GM21786 (cell line): ENCODE results near the gene HOXA3.

Experiments
- ATAC-seq: cut with Tn5 transposase; IDR thresholded peaks from one replicate; pipeline ENCODE4 v1.9.1; 2021; ENCODE audit not compliant: unreplicated experiment

The HOXA3 gene

GRCh38 chr7:27095050-27095896, 57.1 kb downstream of the HOXA3 start:
- ATAC-seq = no peak

GRCh38 chr7:27094304-27095049, 57.9 kb downstream of the HOXA3 start:
- no peak for ATAC-seq

- ATAC-seq = no peak
Observed at GRCh38 chr7:27093184-27093895, 59.0 kb downstream of the HOXA3 start.

- no peak for ATAC-seq
Observed at GRCh38 chr7:27092819-27093110, 59.6 kb downstream of the HOXA3 start.

DNA sequence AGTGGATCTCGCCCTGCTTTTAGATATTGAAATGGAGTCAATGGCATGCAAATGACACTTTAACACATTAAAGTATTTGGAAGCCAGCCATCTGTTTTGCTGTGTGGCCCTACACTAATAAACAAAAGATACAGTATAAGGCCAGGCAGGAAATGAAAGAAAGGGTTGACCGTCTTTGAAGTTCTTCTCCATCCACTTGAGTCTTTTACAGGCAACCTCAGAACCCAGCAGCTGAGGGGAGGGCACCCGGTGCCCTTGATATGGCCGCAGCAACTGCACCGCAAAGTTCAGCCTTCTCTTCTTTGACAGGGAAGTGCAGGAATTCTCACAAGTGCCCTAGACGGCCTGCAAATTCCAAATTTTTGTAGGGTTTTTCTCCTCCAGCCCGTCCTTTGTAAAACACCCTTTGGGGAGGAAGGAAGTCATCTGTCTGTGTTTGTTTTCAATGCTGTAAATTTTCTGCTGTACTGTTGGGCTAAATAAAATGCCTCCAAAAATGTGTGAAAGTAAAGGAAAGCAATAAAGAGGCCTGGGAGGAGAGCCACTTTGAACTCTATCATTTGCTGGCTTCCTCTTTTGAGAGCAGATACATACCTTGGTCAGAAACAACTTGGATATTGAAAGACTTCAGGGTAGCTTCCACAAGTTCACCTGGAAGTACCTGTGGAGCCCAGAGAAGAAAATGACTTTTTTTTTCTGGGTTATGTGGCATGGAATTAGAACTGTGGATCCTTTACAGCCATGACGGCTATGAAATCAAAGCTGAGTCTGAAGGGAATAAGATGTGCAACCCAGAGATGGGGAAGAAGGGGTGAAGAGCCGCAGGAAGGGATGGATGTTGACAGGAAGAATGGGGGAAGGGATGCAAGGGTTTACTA, 60.2 kb downstream of the HOXA3 start:
- ATAC-seq = no peak

DNA sequence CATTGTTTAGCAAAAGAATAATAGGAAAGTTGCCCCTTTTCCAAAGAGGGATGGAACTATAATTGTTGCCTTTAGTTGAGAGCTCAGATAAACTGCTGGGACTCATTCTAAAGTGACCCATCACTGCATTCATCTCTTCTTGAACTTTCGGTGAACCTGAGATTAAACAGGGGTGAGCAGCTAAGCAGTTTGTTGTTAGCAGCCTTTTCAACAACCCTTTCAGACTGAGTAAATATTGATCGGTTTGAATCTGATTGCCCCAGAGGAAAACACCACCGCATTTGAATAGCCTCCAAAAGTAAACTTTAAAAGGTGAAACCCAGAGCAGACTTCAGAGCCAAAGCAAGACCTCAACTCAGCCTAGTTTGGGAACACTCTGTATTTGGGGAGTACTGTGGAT, 61.3 kb downstream of the HOXA3 start:
- no peak for ATAC-seq

DNA sequence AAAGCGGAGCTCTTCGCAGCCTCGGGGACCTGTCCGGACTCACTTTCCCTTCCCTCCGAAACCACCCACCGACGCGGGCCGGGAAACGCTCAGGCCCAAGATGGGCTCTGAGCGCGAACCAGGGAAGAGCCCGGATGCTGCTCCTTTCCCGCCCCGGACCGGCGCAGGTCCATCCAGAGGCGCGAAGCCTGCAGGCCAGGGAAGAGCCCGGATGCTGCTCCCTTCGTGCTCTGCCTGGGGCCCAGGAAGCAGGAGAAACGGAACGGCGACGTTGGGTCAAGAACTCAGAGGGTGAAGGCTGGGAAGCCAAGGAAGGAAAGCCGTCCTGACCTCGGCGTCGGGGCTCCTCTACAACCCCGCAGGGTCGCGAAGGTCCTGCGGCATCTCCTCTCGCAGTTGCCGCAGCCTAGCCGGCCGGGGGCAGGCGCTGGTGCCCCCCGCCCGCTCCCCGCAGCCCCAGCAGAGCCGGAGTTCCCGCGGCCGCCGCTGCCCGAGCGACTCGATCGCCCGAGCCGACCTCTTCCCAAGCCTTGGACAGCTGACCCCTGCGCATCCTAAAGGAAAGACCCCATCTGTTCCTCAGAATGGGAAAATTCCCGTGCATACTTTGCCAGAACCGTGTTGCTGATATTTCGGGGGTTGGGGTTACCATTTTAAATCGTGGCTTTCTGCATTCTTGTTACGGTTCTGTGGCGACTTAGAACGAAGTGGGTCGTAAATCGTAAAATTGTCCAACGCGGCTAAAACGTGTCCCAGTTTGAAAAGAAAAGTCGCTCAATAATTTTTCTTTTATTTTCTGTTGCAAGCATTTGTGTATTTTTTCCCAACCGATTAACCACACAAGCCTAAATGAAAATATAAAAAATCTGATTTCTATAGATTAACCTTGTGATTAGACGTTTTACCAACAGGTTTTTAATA, 64.1 kb downstream of the HOXA3 start:
- ATAC-seq = no peak

DNA sequence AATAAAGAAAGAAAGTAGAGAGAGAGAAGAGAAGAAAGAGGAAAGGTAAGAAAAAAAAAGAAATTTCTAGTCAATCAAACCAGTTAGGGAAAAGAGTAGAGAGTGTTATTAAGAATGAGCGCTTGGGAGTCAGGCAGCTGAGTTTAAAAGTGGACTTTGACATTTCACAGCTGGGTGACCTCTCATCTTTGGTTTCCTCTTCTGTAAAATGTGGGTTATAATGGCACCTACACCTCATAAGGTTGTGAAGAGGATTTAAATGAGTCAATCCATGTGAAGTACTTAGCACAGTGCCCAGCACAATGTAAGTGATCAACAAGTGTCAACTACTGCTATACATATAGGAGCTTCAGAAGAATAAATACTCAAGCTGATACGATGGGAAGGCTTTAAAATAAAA, 68.7 kb downstream of the HOXA3 start:
- peak; percentile 84 for ATAC-seq

- no peak for ATAC-seq
Observed at GRCh38 chr7:27082171-27082570, 70.2 kb downstream of the HOXA3 start.

GRCh38 chr7:27080844-27081436, 71.4 kb downstream of the HOXA3 start:
- ATAC-seq = no peak

DNA sequence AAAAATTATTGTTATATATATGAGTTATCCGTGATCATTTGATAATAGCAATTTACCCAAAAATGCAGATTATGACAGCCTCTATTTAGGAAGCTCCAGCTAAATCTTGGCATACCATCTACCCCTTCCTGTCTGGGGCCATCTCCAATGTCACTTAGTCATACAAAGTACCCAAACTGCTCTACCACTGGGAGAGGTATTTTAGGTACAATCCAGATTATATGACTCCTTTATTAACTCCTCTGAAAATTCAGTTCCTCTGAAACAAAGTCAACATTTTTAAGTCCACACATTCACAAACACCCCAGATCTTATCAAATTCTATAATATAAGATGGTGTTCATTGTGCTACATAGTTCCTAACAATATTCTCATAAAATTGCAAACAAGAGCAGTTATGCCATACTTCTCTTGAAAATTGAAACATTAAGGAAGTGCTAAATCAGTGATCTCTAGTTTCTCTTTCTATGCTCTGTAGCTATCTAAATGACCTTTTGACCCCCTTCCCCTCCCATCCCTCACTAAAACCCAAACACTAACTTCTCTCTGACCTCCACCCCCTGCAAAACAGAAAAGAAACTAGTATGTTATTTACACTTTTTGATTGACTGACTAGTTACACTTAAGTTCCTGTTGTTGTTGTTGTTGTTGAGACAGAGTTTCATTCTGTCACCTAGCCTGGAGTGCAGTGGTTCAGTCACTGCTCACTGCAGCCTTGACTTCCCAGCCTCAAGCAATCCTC, 73.0 kb downstream of the HOXA3 start:
- ATAC-seq = no peak

DNA sequence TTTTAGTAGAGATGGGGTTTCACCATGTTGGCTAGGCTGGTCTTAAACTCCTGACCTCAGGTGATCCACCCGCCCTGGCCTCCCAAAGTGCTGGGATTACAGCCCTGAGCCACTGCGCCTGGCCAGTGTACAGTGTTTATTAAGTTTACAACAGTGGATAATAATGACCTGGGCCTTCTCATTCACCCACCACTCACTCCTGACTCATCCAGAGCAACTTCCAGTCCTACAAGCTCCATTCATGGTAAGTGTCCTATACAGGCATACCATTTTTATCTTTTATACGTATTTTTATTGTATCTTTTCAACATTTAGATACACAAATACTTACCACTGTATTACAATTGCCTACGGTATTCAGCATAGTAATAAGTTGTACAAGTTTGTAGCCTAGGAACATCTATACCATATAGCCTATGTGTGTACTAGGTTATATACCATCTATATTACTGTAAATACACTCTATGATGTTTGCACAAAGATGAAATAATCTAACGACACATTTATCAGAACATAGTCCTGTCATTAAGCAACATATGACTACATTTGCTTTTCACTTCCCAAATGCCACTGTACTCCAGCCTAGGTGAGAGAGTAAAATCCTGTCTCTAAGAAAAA, 73.7 kb downstream of the HOXA3 start:
- ATAC-seq = no peak

- ATAC-seq = no peak
Observed at GRCh38 chr7:27073076-27073475, 79.3 kb downstream of the HOXA3 start.

DNA sequence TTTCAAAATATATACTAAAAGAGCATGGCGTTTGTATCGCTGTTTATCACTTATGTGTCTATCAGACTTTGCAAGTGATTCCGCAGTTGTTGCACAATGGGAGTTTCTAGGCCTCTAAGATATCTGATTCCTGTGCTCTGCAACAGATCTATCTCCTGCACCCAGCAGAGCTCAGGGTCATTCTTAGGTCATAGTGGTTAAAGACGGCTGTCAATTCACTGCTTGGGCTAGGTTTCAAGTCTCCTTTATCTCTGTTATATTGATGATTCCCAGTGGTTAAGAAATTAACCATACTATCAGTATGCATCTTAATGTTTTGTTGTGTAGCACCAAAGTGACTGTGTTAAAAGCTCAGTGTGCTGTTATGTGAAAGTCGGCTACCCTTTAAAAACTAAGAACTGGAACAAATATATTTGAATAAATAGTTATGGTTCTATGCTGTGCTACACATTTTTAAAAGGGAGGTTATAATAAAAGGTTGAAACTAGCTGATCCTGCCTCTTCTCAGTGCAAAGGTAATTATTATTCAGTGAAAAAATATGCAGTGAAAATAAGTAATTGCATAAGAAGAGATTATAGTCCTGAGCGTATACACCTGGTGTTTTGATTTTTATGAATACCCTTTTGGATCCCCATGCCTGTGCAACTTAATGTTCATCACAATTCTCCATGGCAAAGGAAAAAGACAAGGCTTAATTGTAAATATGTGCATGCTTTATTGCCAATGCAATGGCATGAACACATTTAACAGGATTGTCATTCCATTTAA, 80.6 kb downstream of the HOXA3 start:
- ATAC-seq = no peak

DNA sequence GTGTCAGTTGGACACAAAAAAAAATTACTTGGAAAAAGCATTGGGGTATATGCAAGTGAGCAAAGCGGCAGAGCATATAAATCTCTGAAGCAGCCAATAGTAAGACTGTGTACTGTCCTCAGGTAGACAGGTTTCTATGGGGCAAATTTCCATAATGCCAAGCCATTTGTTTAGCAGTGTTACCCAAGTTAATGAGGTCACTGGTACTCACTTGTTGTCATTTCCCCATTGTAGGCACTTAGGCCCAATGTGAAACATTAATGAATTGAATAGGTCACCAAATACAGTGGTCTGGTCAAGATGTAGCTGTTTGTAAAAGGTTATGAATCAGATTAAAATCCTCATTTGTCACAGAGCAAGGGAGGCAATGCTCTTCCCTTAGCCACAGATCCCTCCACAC, 84.1 kb downstream of the HOXA3 start:
- ATAC-seq = no peak

GRCh38 chr7:27066148-27066547, 86.2 kb downstream of the HOXA3 start:
- no peak for ATAC-seq

GRCh38 chr7:27065709-27066108, 86.7 kb downstream of the HOXA3 start:
- ATAC-seq = no peak

DNA sequence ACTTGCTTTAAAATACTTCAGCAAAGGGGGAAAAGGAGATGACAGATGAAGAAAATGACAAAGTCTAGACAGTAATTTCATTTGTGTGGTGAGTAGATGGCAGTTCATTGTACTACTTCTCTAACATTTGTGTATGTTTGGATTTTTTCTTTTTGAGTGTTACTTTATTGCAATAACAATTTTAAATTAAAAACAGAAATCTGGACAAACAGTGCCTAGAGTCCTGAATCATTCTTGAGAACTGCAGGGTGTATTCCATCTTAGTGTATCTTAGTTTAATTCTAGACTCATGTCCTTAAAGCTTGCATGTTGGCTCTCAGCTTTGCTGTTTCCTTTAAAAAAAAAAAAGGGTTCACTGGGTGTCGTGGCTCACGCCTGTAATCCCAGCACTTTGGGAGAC, 87.7 kb downstream of the HOXA3 start:
- ATAC-seq = no peak
